Transverse colon (tissue), 3 donors: Measurements from ENCODE around the gene CACNA1C.

Experiments used
- POLR2A ChIP-seq: fragments of 450-650 bp; IDR thresholded peaks from one replicate; pipeline ENCODE4 v1.6.1; 2016; ENCODE audit warnings: antibody characterized with exemption, mild to moderate bottlenecking, moderate library complexity
- TF ChIP-seq, protein P1 (sequence below), 5 experiments: fragments of 200-600 bp in 3 of 5; fragments of 450-650 bp in 2 of 5; sonication (generic) in 3 of 5; IDR thresholded peaks; 1 replicate in 2 of 5; 2 replicates in 3 of 5; pipeline ENCODE4 v1.5.1; 2016 to 2017; ENCODE audit warnings: antibody characterized with exemption in 5 of 5, inconsistent platforms in 3 of 5, mild to moderate bottlenecking in 2 of 5, moderate library complexity in 1 of 5

DNA sequence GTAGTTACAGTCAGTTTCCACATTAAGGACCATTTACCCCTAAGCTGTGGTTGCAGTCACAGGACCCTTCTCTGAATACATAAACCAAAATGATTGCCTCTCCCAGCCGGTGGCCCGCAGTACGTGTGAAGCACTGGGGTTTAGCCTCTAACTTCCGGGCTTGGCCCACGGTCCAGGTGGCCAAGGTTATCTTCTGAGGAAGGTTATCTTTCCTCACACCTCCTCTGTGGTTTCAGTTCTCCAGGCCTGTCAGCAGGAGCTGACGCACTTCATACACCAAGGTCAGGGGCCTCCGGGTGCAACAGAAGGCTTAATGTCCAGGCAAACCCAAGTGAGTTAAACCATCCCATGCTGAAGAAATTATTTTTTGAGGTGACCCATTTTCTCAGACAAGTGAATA is 451.0 kb downstream of the CACNA1C start:
- TF ChIP-seq POLR2A, result no peak
- TF ChIP-seq, protein P1, sequence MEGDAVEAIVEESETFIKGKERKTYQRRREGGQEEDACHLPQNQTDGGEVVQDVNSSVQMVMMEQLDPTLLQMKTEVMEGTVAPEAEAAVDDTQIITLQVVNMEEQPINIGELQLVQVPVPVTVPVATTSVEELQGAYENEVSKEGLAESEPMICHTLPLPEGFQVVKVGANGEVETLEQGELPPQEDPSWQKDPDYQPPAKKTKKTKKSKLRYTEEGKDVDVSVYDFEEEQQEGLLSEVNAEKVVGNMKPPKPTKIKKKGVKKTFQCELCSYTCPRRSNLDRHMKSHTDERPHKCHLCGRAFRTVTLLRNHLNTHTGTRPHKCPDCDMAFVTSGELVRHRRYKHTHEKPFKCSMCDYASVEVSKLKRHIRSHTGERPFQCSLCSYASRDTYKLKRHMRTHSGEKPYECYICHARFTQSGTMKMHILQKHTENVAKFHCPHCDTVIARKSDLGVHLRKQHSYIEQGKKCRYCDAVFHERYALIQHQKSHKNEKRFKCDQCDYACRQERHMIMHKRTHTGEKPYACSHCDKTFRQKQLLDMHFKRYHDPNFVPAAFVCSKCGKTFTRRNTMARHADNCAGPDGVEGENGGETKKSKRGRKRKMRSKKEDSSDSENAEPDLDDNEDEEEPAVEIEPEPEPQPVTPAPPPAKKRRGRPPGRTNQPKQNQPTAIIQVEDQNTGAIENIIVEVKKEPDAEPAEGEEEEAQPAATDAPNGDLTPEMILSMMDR (IDR thresholded peaks at IDR 0.05), result no peak
